Gastroesophageal sphincter (tissue), 3 donors: ENCODE results near the gene PCBP3.

ENCODE experiments used
- POLR2A ChIP-seq, 2 donors: fragments of 450-650 bp; IDR thresholded peaks; one replicate each; pipeline ENCODE4 v1.6.1; 2017; ENCODE audit warnings: antibody characterized with exemption in 2 of 2, mild to moderate bottlenecking in 2 of 2, moderate library complexity in 1 of 2
- POLR2AphosphoS5 ChIP-seq: sonication (generic); formaldehyde crosslinking; IDR thresholded peaks from one replicate; pipeline ENCODE4 v1.6.1; 2017; ENCODE audit warnings: antibody characterized with exemption
- TF ChIP-seq, protein P1 (sequence below), 4 experiments: fragments of 200-600 bp in 2 of 4; fragments of 450-650 bp in 2 of 4; sonication (generic) in 1 of 4; IDR thresholded peaks; one replicate each; pipeline ENCODE4 v1.5.1; 2017 to 2019; ENCODE audit warnings: antibody characterized with exemption in 4 of 4, mild to moderate bottlenecking in 2 of 4, moderate library complexity in 2 of 4

DNA sequence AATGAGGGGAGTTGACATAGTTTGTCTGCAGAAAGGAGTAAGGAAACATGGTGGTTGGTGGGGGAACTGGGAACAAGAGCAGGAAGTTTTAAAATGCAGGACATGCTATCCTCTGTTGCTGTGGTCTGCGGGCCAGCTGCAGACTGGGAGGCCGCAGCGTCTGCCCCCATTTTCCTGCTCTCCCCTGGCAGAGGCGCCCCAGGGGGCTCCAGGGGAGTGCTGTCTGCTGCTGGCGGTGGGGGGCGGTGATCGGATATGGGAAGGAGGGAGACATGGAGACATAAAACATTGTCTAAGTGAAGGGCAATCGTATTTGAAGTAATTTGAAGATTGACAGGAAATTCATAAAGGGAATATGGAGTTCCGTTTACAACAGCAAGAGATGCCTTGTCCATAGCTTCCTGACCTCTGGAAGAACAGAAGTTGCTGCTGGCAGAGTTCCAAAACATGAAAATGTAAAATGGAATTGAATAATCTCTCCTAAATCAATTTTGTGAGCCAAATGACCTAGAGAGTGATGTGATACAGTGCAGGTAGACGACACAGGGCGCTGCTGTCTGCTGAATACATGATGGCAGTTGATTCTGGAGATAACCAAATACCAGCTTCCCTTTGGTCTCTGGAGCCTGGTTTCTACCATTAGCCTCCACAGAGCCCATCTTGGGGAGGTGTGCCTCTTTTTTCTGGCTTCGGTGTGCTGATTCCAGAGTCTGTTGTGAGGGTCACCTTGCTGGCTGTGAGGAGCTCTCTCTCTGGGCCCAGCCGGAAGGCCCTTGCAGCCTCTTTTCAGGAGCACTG lies 61.0 kb downstream of the PCBP3 start:
- TF ChIP-seq, protein P1, sequence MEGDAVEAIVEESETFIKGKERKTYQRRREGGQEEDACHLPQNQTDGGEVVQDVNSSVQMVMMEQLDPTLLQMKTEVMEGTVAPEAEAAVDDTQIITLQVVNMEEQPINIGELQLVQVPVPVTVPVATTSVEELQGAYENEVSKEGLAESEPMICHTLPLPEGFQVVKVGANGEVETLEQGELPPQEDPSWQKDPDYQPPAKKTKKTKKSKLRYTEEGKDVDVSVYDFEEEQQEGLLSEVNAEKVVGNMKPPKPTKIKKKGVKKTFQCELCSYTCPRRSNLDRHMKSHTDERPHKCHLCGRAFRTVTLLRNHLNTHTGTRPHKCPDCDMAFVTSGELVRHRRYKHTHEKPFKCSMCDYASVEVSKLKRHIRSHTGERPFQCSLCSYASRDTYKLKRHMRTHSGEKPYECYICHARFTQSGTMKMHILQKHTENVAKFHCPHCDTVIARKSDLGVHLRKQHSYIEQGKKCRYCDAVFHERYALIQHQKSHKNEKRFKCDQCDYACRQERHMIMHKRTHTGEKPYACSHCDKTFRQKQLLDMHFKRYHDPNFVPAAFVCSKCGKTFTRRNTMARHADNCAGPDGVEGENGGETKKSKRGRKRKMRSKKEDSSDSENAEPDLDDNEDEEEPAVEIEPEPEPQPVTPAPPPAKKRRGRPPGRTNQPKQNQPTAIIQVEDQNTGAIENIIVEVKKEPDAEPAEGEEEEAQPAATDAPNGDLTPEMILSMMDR (IDR thresholded peaks at IDR 0.05) = no peak
- TF ChIP-seq POLR2AphosphoS5 (no peak), POLR2A (IDR thresholded peaks at IDR 0.05) (no peak)
